HG02884 (cell line): ENCODE results near the gene FARS2.

ENCODE experiments used
- ATAC-seq: cut with Tn5 transposase; IDR thresholded peaks from one replicate; pipeline ENCODE4 v1.9.1; 2021; ENCODE audit warnings: mild to moderate bottlenecking, moderate library complexity; ENCODE audit not compliant: unreplicated experiment

Gene FARS2

DNA sequence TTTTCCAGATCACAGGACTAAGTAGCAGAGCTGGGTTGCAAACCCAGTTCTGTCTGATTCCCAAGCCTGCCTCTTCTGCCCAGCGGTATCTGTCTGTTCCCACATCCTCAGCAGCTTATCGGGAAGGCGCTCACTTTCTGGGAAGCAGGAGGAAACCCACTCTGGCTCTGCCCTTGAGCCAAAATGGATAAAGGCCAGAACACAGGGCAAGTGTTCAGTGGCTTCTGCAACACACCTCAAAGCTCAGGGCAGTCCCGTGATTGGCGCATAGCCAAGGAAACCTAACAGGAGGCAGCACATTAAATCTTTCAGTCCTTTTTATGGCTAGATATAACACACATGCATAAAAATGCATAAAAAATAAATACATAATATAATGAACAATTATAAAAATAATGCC is 483.2 kb downstream of the FARS2 start:
- ATAC-seq, result no peak

DNA sequence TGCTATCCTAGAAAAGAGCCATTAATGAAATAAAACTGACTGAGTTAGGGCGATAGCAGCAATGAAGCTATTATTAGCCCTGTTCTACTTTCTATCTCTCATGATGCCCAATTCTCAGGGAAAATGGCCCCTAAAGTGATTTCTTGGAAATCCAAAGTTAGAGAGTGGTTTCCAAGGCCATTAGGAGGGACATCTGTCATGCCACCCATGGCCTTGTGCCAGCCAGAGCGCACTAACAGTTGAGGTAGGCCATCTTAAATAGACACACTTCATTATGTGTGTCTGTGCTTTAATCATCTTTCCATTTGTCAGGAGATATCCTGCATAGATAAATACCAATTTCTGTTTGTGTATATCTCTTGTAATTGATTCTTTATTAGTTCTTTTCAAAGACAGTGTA is 483.8 kb downstream of the FARS2 start:
- ATAC-seq, result no peak

DNA sequence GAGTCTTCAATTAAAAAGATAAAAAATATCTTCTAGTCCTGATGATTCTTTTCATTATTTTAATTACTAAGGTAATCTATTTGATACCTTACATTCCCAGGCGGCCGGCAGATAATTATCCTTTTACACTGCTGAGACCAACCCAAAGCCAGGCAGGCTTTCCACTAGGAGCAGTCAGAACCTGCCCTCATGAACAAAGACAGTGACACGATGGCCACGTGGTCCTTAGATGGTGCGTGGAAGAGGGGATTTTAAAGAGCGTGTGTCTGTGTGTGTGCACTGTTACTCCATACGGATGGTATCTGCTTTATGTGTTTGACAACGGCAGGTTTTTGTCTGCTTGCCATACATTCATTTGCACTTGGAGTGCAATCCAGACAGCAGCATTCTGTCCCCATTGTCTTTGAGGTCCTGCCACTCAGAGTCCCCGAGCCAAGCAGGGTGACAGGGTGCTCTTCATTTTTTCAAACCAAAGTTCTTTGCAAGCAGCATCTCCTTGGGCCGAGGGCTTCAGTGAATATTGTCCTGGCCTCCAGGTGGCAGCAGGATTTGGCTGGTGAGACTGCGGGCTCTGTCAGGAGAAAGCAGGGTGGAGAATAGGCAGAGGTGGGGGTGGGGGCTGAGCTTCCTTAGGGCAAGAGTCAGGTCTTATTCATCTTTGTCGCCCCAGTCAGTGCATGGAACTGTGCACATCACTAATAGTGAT is 484.9 kb downstream of the FARS2 start:
- no peak for ATAC-seq

DNA sequence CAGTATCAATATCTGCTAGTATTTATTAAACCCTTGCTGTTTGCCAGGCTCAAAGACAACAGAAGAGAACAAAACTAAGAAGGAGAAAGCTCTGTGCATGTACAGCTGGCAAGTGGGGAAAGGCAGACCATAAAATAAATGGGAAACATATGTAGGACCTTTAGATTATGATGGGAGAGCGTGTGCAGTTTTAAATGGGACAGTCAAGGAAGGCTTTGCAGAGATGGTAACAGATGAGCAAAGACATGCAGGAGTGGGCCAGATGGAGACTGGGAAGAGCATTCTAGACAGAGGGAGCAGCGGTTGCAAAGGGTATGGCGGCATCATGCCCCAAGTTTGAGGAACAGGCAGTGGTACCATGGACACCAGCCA is 485.4 kb downstream of the FARS2 start:
- ATAC-seq, result no peak

- no peak for ATAC-seq
These were observed 486.1 kb downstream of the FARS2 start for GRCh38 chr6:5747379-5747778.

- ATAC-seq, result no peak
These were observed 487.8 kb downstream of the FARS2 start for GRCh38 chr6:5749016-5749650.

DNA sequence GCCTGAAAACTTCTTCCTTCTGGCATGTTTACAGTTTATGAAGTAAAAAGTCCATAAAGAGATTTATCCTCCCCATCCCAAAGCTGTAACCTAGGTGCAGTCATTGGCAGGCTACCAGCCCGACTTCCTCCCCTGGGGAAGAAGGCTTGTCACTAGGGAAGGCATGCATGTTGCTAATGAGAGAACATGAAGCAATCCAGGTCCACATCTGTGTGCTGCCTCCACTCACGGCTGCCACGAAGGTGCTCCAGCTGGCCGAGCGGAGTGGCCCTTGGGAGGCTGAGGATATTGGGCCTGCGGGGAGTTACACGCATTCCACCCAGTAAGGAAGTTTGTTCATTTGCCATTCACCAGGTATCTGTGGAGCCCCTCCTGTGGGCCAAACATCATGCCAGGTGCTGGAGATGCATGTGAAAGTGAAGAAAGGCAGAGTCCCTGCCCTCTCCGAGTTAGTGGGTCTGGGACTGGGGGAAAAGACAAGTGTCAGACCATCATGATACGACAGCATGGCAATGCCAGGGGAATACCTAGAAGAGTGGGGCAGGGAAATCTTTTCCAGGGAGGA is 488.4 kb downstream of the FARS2 start:
- ATAC-seq, result no peak

- no peak for ATAC-seq
These were observed 490.4 kb downstream of the FARS2 start for GRCh38 chr6:5751525-5752390.

DNA sequence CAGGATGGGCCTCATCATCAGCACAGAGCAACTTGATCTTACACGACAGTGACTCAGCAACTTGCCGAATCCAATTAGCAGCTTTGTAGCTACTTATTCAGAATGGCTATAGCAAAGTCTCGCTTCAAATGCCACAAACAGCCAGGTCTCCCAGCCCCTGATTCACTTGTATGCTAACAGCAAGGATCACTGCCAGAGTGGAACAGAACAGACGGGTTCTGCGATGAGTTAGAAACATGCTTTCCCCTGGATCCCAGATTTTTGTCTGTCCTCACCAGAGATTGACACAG is 491.0 kb downstream of the FARS2 start:
- ATAC-seq, result no peak

DNA sequence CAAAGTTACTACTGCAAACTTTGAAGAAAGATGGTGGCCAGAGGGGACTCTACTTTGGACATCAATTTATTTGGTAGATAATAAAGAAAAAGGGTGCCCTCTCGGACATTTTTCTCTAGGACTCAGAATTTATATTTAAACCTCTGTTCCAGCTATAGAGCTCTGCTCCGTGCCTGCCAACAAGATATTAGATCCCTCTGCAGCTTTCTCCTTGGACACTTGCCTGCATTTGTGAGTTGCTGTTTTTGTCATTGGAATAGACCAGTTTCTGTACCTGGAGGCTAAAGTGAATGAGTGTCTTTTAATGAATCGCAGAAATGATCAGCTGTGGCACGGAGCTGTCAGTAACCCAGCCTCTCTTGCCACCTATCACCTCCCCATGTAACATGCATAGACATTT is 491.9 kb downstream of the FARS2 start:
- ATAC-seq, result no peak

DNA sequence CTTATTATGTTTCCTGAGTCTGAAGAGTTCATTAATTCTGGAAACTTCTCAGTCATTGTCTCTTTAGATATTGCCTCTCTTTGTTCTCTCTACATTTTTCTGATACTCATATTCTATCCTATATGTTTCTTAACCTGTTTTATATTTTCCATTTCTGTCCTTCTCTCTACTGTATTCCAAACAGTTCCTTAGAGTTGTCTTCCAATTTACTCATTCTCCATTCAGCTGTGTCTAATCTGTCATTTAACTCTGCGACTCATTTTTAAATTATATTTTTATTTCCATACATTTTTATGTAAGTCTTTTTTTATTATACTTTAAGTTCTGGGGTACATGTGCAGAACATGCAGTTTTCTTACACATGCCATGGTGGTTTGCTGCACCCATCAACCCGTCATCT is 493.6 kb downstream of the FARS2 start:
- ATAC-seq, result no peak

GRCh38 chr6:5759571-5759970 is 498.3 kb downstream of the FARS2 start:
- no peak for ATAC-seq

DNA sequence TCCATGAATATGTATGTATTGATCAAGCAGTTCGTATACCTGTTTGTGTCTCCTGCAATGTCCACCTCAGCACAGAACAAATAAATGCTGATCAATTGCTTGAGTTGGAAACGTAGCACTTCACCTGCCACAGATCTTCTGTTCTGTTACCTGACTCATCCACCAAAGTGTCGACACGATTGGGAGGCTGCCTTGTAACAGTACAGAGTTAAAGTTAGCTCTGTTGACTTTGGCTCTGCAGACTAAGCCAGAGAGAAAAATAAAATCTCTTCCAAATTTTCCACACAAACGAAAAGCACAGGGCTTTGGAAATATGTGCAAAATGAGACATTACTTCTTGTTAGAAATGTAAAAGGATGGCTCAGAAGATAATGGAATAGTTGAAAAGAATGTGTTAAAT is 500.1 kb downstream of the FARS2 start:
- ATAC-seq, result no peak

- no peak for ATAC-seq
These were observed 501.3 kb downstream of the FARS2 start for GRCh38 chr6:5762561-5762968.

DNA sequence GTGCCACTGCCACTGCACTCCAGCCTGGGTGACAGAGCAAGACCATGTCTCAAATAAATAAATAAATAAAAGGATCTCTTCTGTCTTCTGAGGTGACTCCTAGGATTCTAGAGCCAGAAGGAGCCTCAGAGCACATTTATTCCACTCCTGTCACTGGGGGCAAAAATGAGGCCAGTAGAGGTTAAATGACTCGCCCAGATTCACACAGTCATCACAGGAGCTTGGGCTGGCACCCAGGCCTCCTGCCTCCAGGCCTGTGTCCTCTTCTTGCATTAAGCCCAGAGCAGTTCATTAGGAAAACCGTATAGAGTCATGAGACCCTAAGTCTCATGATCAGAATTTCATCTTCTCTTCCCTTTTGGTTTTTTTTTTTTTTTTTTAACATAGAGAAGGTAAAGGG is 502.1 kb downstream of the FARS2 start:
- ATAC-seq, result no peak

- peak; percentile 68 for ATAC-seq
These were observed 502.6 kb downstream of the FARS2 start for GRCh38 chr6:5763871-5764270.

DNA sequence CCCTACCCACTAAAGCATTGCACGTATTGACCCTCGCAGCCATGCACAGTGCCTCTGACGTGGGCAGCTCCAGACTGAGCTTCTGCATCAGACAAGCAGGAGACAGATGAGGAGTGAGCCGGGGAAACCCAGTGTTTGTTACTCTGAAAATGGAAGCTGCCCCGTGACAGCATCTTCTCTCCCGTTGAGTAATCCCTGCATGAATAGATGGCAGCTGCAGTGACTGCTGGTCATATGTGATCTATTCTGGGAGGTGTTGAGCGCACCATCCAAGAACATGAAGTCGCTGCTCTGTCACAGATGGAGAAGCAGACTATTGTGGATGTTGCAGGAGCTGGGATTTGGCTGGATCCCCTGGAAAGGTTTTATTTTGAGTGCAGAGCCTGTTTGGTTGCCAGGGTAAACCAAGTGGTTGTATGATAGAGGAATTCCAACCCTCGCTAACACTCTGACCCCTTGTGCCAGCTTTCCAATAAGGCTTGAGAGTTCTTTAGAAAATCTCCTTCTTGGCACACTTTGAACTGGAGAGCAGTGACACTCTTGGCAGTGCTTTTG is 503.2 kb downstream of the FARS2 start:
- ATAC-seq, result peak; percentile 65

GRCh38 chr6:5765141-5765760 is 503.9 kb downstream of the FARS2 start:
- ATAC-seq, result no peak

GRCh38 chr6:5766260-5766659 is 504.9 kb downstream of the FARS2 start:
- no peak for ATAC-seq

- no peak for ATAC-seq
These were observed 506.2 kb downstream of the FARS2 start for GRCh38 chr6:5767471-5767870.

GRCh38 chr6:5771211-5771610 is 509.9 kb downstream of the FARS2 start:
- no peak for ATAC-seq
